ENCODE data around the gene ADGRG1. TPM values are rescaled to one million over a fixed set of nuclear protein-coding genes. Genes with fewer than 3 reads are reported as not detected.

The ADGRG1 gene
- total and polyA plus RNA-seq, 2 experiments from 2014 or later, result 45.9 to 58.0 TPM

DNA sequence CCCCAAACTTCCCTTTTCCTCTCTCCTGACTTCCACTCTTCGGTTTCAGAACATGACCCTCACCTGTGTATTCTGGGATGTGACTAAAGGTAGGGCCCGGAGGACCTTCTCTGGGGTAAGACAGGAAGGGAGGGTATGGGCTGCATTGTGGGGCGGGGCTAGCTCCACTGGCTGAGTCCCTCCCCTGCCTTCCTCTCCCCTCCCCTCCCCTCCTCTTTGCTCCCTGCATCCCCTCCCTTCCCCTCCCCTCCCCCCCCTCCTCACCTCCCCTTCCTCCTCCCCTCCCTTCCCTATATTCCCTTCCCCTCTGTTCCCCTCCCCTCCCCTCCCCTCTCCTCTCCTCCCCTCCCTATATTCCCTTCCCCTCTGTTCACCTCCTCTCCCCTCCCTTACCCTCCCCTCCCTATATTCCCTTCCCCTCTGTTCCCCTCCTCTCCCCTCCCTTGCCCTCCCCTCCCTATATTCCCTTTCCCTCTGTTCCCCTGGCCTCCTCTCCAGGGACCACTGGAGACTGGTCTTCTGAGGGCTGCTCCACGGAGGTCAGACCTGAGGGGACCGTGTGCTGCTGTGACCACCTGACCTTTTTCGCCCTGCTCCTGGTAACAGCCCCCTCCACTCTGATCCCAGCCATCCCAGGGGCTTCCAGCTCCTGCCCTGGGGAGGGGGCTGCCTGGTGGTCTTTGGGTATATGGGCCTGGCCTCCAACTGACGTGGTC is 51.5 kb downstream of the ADGRG1 start:
- Histone ChIP-seq H3K27ac (no peak overlapping the region), H3K4me2 (no peak overlapping the region), H3K4me1 (ENCODE audit: insufficient read depth) (no peaks in the 10 kb centered on the region), H3K9me3 (ENCODE audit: low read depth) (no peaks in the 10 kb centered on the region), H2AFZ (no peak overlapping the region), H3K79me2 (no peaks in the 10 kb centered on the region), H3K27me3 (no peaks in the 10 kb centered on the region), H4K20me1 (ENCODE audit: insufficient read depth, poor library complexity, severe bottlenecking) (no peaks in the 10 kb centered on the region), H3K9me2 (replicated peaks; ENCODE audit: insufficient read depth) (no peaks in the 10 kb centered on the region), H3K4me3 (no peak overlapping the region), H3K36me3 (replicated peaks; ENCODE audit: insufficient read depth, low read depth) (no peaks in the 10 kb centered on the region)
- WGBS (ENCODE audit: low lambda C conversion rate, missing lambda C conversion rate), result 75% methylated on average over 6 of the region's 7 CpGs
- DNase-seq (ENCODE audit: low spot score), result no peak
- TF ChIP-seq EZH2 (IDR thresholded peaks at IDR 0.05; ENCODE audit: borderline replicate concordance), result no peak
- no peak for TF ChIP-seq EZH2phosphoT487 (IDR thresholded peaks at IDR 0.05; ENCODE audit: low read depth, severe bottlenecking, unreplicated experiment)
- TF ChIP-seq, protein P1, sequence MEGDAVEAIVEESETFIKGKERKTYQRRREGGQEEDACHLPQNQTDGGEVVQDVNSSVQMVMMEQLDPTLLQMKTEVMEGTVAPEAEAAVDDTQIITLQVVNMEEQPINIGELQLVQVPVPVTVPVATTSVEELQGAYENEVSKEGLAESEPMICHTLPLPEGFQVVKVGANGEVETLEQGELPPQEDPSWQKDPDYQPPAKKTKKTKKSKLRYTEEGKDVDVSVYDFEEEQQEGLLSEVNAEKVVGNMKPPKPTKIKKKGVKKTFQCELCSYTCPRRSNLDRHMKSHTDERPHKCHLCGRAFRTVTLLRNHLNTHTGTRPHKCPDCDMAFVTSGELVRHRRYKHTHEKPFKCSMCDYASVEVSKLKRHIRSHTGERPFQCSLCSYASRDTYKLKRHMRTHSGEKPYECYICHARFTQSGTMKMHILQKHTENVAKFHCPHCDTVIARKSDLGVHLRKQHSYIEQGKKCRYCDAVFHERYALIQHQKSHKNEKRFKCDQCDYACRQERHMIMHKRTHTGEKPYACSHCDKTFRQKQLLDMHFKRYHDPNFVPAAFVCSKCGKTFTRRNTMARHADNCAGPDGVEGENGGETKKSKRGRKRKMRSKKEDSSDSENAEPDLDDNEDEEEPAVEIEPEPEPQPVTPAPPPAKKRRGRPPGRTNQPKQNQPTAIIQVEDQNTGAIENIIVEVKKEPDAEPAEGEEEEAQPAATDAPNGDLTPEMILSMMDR (IDR thresholded peaks at IDR 0.05; ENCODE audit: poor library complexity), result no peak

DNA sequence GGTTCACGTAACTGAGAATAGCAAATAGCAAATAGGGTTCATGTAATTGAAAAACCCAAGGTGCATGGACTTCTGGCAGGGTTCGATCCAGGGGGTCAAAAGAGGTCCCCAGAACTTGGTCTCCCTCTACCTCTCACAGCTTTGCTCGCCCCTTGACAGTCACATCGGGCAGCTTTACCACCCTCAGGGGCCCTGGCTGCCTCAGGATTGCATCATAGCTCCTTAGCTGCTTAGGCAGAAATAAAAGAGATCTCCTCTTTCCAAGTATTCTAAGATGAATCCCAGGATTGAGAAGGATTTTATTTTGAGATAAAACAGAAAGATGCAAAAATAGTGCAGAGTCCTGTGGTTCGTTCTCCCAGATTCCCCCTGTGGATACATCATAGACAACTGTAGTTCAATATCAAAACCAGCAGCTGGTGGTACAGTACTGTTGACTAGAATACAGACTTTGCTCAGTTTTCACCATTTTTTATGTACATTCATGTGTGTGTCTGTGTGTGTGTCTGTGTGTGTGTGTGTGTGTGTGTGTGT is 52.5 kb downstream of the ADGRG1 start:
- H3K36me3 ChIP-seq (replicated peaks; ENCODE audit: insufficient read depth, low read depth), result no peaks in the 10 kb centered on the region

DNA sequence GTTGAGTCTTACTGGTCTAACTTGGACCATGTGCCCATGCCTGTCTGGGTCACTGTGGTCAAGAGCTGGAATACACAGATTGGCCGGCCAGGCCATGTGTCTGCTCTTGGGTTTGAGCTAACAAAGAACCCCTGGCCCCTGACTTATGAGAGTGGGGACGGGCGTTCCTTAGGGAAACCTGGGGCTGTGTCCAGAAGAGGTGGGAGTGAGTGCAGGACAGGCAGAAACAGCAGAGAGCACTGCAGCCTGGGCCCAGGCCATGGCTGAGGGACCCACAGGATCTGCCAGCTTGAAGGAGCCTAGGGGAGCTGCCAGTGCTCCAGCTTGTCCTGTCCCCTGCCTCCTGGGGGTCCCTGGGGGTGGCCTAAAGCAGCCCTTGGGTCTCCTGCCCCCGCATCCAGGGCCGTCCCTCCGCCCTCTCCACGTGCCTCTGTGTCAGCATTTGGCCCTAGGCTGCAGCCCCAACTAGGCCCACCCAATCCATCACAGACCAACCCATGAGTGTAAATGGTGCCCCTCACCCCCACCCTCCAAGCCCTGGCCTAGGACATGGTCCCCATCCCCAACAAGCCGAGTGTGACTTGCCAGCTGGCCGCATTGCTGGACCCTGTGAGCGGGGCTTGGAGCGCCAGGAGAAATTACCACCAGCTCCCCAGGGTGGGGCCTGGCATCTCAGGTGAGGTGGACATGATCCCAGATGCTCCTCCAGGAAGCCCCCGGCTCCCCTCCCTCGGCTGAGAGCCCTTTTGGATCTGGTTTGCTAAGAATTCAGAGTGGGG is 53.7 kb downstream of the ADGRG1 start:
- Histone ChIP-seq H3K4me1 (ENCODE audit: insufficient read depth) (no peaks in the 10 kb centered on the region), H3K79me2 (no peaks in the 10 kb centered on the region), H4K20me1 (ENCODE audit: insufficient read depth, poor library complexity, severe bottlenecking) (no peaks in the 10 kb centered on the region), H3K9me2 (replicated peaks; ENCODE audit: insufficient read depth) (no peaks in the 10 kb centered on the region), H3K9me3 (ENCODE audit: low read depth) (no peaks in the 10 kb centered on the region), H3K4me3 (no peak overlapping the region), H3K27me3 (no peaks in the 10 kb centered on the region), H3K27ac (no peak overlapping the region), H3K4me2 (no peak overlapping the region), H3K36me3 (replicated peaks; ENCODE audit: insufficient read depth, low read depth) (no peaks in the 10 kb centered on the region), H2AFZ (no peak overlapping the region)
- DNase-seq (ENCODE audit: low spot score), result no peak
- TF ChIP-seq, protein P1 (IDR thresholded peaks at IDR 0.05; ENCODE audit: poor library complexity), result no peak
- no peak for TF ChIP-seq EZH2 (IDR thresholded peaks at IDR 0.05; ENCODE audit: borderline replicate concordance)
- TF ChIP-seq EZH2phosphoT487 (IDR thresholded peaks at IDR 0.05; ENCODE audit: low read depth, severe bottlenecking, unreplicated experiment), result no peak
- whole genome bisulfite sequencing (ENCODE audit: low lambda C conversion rate, missing lambda C conversion rate), result 97% methylated on average over 13 of the region's 13 CpGs

More for the DNA sequence above, 52.5 kb downstream of the ADGRG1 start:
- no peak for DNase-seq (ENCODE audit: low spot score)
- H3K27me3 ChIP-seq, result no peaks in the 10 kb centered on the region
- H3K27ac ChIP-seq, result no peak overlapping the region
- no peaks in the 10 kb centered on the region for H3K9me3 ChIP-seq (ENCODE audit: low read depth)
- H4K20me1 ChIP-seq (ENCODE audit: insufficient read depth, poor library complexity, severe bottlenecking), result no peaks in the 10 kb centered on the region
- 70% methylated on average over 5 of the region's 5 CpGs for WGBS (ENCODE audit: low lambda C conversion rate, missing lambda C conversion rate)
- no peaks in the 10 kb centered on the region for H3K4me1 ChIP-seq (ENCODE audit: insufficient read depth)
- H3K4me2 ChIP-seq, result no peak overlapping the region
- TF ChIP-seq, protein P1 (IDR thresholded peaks at IDR 0.05; ENCODE audit: poor library complexity), result peak; percentile 15
- TF ChIP-seq EZH2 (IDR thresholded peaks at IDR 0.05; ENCODE audit: borderline replicate concordance), result no peak
- H3K4me3 ChIP-seq, result no peak overlapping the region
- no peaks in the 10 kb centered on the region for H3K9me2 ChIP-seq (replicated peaks; ENCODE audit: insufficient read depth)
- H2AFZ ChIP-seq, result no peak overlapping the region
- no peaks in the 10 kb centered on the region for H3K79me2 ChIP-seq
